ENCODE data around the gene FGFR2.

FGFR2 gene

DNA sequence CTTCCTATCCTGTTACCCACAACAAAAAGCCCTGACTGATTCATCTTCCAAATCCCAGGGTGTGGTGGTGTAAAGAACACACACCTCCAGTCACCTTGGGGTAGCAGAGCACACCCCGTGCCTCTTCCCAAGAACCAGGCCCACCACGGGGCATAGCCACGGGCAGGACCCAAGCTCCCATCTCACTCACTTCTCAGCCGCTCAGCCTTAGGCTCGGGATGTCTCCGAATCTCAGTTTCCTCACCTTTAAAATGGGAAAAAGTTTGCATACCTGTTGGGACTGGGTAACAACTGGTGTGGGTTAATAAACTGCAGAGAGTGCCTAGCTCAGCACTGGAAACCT lies 139.0 kb downstream of the FGFR2 start:
- TF ChIP-seq, protein P1, sequence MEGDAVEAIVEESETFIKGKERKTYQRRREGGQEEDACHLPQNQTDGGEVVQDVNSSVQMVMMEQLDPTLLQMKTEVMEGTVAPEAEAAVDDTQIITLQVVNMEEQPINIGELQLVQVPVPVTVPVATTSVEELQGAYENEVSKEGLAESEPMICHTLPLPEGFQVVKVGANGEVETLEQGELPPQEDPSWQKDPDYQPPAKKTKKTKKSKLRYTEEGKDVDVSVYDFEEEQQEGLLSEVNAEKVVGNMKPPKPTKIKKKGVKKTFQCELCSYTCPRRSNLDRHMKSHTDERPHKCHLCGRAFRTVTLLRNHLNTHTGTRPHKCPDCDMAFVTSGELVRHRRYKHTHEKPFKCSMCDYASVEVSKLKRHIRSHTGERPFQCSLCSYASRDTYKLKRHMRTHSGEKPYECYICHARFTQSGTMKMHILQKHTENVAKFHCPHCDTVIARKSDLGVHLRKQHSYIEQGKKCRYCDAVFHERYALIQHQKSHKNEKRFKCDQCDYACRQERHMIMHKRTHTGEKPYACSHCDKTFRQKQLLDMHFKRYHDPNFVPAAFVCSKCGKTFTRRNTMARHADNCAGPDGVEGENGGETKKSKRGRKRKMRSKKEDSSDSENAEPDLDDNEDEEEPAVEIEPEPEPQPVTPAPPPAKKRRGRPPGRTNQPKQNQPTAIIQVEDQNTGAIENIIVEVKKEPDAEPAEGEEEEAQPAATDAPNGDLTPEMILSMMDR (IDR thresholded peaks at IDR 0.05; ENCODE audit: low read depth, low read length): no peak
- no peak for DNase-seq (ENCODE audit: extremely low read depth, low read depth)

GRCh38 chr10:121457729-121458128 lies 140.5 kb downstream of the FGFR2 start:
- TF ChIP-seq, protein P1 (IDR thresholded peaks at IDR 0.05; ENCODE audit: low read depth, low read length): no peak
- DNase-seq (ENCODE audit: extremely low read depth, low read depth): no peak

DNA sequence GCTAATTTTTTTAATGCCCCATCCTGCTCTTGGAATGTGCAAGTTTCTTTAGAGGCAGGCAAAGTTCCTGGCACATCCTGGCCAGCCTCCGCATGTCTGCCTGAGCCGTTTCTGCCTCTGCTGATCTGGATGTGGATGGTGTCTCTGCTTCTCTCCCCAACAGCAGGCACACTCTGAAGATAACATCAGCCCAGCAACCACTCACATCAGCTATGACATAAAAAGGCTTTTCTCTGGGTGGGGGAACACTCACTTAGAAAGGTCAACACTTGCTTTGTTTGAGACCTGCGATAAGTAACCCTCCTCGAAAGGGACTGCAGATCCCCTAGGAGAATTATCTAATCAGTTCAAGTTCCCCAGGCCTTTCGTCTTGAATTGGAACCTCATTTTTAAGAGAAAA lies 142.9 kb downstream of the FGFR2 start:
- DNase-seq (ENCODE audit: extremely low read depth, low read depth): no peak
- TF ChIP-seq, protein P1 (IDR thresholded peaks at IDR 0.05; ENCODE audit: low read depth, low read length): no peak

DNA sequence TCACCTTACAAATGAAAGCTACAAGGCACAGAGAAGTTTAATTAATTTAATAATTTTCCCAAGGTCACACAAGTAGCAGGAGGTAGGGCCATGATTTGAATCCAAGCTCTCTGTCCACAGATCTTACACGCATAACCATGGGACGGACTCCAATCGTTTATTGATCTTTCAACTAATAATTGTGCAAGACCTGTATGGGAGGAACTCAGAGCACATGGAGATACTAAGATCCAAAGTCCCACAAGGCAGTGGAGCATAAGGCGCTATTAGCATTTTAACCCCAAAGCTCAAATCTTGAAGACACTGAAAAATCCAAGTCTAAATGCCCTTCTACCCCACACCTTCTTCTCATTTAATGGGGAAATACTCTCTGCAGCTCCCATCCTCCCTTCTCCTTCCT lies 143.5 kb downstream of the FGFR2 start:
- TF ChIP-seq, protein P1 (IDR thresholded peaks at IDR 0.05; ENCODE audit: low read depth, low read length): no peak
- no peak for DNase-seq (ENCODE audit: extremely low read depth, low read depth)

DNA sequence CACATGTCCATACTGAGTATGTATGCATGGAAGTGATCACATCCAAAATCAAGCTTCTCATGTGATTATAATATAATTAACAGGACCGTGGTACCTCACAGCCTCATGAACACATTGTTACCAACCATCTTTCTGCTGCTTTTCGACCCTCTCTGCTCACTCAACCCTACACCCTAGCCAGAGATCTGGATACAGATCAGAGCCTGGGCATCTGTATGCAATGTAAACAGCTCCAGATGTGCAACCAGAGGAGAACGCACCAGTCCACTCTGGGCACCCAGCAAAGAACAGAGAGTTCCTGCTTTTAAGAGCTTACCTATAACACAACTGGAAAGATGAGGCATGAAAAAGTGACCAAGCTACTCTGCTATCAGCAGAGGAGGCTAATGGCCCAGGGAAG lies 145.1 kb downstream of the FGFR2 start:
- DNase-seq (ENCODE audit: extremely low read depth, low read depth): no peak
- TF ChIP-seq, protein P1 (IDR thresholded peaks at IDR 0.05; ENCODE audit: low read depth, low read length): no peak

GRCh38 chr10:121452581-121452980 lies 145.7 kb downstream of the FGFR2 start:
- DNase-seq (ENCODE audit: extremely low read depth, low read depth): no peak
- TF ChIP-seq, protein P1 (IDR thresholded peaks at IDR 0.05; ENCODE audit: low read depth, low read length): no peak

GRCh38 chr10:121450247-121450646 lies 148.0 kb downstream of the FGFR2 start:
- TF ChIP-seq, protein P1 (IDR thresholded peaks at IDR 0.05; ENCODE audit: low read depth, low read length): no peak
- no peak for DNase-seq (ENCODE audit: extremely low read depth, low read depth)
